Testis (tissue), 3 donors: ENCODE measurements around the gene KCNE3. TPM values are rescaled to one million over a fixed set of nuclear protein-coding genes. Genes with fewer than 3 reads are reported as not detected.

Experiments
- DNase-seq: peaks from one replicate; pipeline ENCODE4 v3.0.0-alpha.2; 2019
- H3K27ac ChIP-seq, 2 donors: fragments of 200-600 bp; sonication (generic); one replicate each; pipeline ENCODE4 v1.5.1; 2019
- H3K27me3 ChIP-seq: fragments of 200-600 bp; sonication (generic); one replicate; pipeline ENCODE4 v1.5.1; 2019
- H3K36me3 ChIP-seq: fragments of 200-600 bp; sonication (generic); one replicate; pipeline ENCODE4 v1.5.1; 2017; ENCODE audit warnings: low read depth; ENCODE audit errors: missing control alignments
- H3K4me1 ChIP-seq: fragments of 200-600 bp; sonication (generic); one replicate; pipeline ENCODE4 v1.5.1; 2019
- H3K4me3 ChIP-seq, 2 donors: fragments of 200-600 bp; sonication (generic); one replicate each; pipeline ENCODE4 v1.5.1; 2017 to 2019
- H3K9me3 ChIP-seq: fragments of 200-600 bp; sonication (generic); one replicate; pipeline ENCODE4 v1.5.1; 2017
- POLR2A ChIP-seq: fragments of 450-650 bp; IDR thresholded peaks from one replicate; pipeline ENCODE4 v1.6.1; 2017; ENCODE audit warnings: antibody characterized with exemption, mild to moderate bottlenecking, moderate library complexity
- WGBS, 2 donors: methylation state at CpG; one replicate each; pipeline ENCODE4 v1.1.5; 2018; 5-methylcytosine and 5-hydroxymethylcytosine counted together
- intact Hi-C: fragments of 100-400 bp; cut with DNase I; formaldehyde crosslinking; loops from one replicate; pipeline ENCODE4 v1.15.1; 2023; ENCODE audit warnings: low total_unique reads
- polyA plus RNA-seq: library from polyadenylated mRNA; stranded (reverse); fragments of 350-450 nt; fragmentation: Illumina TruSeq; extraction: RNeasy Lipid Tissue Mini Kit (QIAGEN cat#74804); gene quantifications from one replicate; pipeline ENCODE4 v1.2.3, GENCODE V29; 2014; ENCODE audit warnings: low read depth, low replicate concordance; ENCODE audit not compliant: insufficient read depth
- total RNA-seq, 2 donors: library from RNA; depleted of rRNA; stranded (reverse); fragments of >200 nt; gene quantifications; one replicate each; pipeline ENCODE4 v1.2.3, GENCODE V29; 2016
- TF ChIP-seq, protein P1 (sequence below), 3 experiments: fragments of 450-650 bp in 2 of 3; fragments of 200-600 bp in 1 of 3; sonication (generic) in 1 of 3; IDR thresholded peaks; one replicate each; pipeline ENCODE4 v1.5.1; 2016 to 2019; ENCODE audit warnings: antibody characterized with exemption in 3 of 3, mild to moderate bottlenecking in 2 of 3, moderate library complexity in 1 of 3

The KCNE3 gene
- total and polyA plus RNA-seq, 3 donors from 2014 or later = 3.3 to 4.1 (median 4.0) TPM

- no peaks in the 10 kb centered on the region for H3K4me1 ChIP-seq
- DNase-seq = no peak
- H3K4me3 ChIP-seq = no peak overlapping the region
- WGBS, 2 donors = 70 to 77% methylated on average over 1 of the region's 1 CpG
- no peak overlapping the region for H3K27ac ChIP-seq
- TF ChIP-seq, protein P1, sequence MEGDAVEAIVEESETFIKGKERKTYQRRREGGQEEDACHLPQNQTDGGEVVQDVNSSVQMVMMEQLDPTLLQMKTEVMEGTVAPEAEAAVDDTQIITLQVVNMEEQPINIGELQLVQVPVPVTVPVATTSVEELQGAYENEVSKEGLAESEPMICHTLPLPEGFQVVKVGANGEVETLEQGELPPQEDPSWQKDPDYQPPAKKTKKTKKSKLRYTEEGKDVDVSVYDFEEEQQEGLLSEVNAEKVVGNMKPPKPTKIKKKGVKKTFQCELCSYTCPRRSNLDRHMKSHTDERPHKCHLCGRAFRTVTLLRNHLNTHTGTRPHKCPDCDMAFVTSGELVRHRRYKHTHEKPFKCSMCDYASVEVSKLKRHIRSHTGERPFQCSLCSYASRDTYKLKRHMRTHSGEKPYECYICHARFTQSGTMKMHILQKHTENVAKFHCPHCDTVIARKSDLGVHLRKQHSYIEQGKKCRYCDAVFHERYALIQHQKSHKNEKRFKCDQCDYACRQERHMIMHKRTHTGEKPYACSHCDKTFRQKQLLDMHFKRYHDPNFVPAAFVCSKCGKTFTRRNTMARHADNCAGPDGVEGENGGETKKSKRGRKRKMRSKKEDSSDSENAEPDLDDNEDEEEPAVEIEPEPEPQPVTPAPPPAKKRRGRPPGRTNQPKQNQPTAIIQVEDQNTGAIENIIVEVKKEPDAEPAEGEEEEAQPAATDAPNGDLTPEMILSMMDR (IDR thresholded peaks at IDR 0.05) = no peak
- no peak for TF ChIP-seq POLR2A
- intact Hi-C loops = no loop called here
- H3K27me3 ChIP-seq = no peaks in the 10 kb centered on the region
- H3K9me3 ChIP-seq = no peaks in the 10 kb centered on the region
- no peaks in the 10 kb centered on the region for H3K36me3 ChIP-seq
Observed at GRCh38 chr11:74504100-74504691, 36.8 kb upstream of the KCNE3 start.

GRCh38 chr11:74494916-74495315 is 27.6 kb upstream of the KCNE3 start:
- no peak overlapping the region for H3K27ac ChIP-seq
- intact Hi-C loops = no loop called here
- H3K9me3 ChIP-seq = no peaks in the 10 kb centered on the region
- H3K4me3 ChIP-seq = no peak overlapping the region
- 72 to 74% methylated on average over 1 of the region's 1 CpG for WGBS, 2 donors
- TF ChIP-seq, protein P1 (IDR thresholded peaks at IDR 0.05) = no peak
- no peak for TF ChIP-seq POLR2A
- peaks cover 5% of the 10 kb centered on the region for H3K4me1 ChIP-seq
- H3K27me3 ChIP-seq = no peaks in the 10 kb centered on the region
- DNase-seq = no peak
- H3K36me3 ChIP-seq = no peaks in the 10 kb centered on the region

- no peaks in the 10 kb centered on the region for H3K9me3 ChIP-seq
- peak overlapping the region; percentile 92 to 94 for H3K4me3 ChIP-seq
- DNase-seq = no peak
- TF ChIP-seq POLR2A = no peak
- TF ChIP-seq, protein P1 (IDR thresholded peaks at IDR 0.05) = no peak
- H3K4me1 ChIP-seq = peaks cover 5% of the 10 kb centered on the region
- H3K27ac ChIP-seq = peak overlapping the region; percentile 97 to 99
- no peaks in the 10 kb centered on the region for H3K27me3 ChIP-seq
- WGBS, 2 donors = 6 to 12% methylated on average over 13 to 14 of the region's 14 CpGs
- no peaks in the 10 kb centered on the region for H3K36me3 ChIP-seq
- intact Hi-C loops = no loop called here
Observed at GRCh38 chr11:74493791-74494630, 26.7 kb upstream of the KCNE3 start.

DNA sequence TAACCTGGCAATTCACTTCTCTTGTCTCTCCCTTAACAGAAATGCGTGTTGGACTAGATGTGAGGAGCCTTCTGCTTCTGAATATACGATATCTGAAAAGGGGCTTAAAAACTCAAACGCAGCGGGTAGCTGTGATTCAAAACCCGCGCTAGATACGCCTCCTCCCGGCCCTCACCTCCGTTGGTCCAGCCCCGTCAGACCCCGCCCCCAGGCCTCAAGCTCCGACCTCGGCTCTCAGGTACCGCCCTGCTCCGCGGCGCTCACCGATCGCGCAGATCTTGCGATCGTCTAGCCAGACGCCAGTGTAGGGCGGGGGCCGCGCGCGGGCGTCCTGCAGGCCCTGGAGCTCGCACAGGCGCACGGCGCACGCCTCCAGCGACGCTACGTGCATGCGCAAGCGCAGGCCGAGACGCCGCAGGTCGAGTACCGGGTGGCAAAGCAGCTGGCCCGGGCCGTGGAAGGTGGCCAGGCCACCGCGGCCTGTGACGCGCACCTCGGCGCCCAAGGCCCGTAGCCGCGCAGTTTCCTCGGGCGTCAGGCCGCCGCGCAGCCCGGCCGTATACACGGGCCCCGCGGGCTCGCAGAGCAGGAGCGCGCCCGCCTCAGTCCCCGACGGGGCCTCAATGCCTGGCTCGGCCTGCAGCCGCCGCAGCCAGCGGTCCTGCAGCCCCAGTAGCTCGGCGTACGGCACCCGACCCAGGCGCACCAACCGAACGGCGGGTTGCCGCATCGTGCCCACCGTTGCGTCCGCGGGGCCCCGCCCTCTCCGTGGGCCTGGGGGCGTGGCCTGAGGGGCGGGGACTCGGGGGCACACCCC is 25.8 kb upstream of the KCNE3 start, which contains the start of gene LIPT2:
TSS of gene LIPT2 (minus strand) at position 751 of the 817 bp plus-strand sequence. CDS start at position 730, 21 bp downstream.
- 0% methylated on average over 12 to 20 of the region's 94 CpGs for WGBS, 2 donors
- TF ChIP-seq, protein P1 (IDR thresholded peaks at IDR 0.05) = no peak
- no peak for TF ChIP-seq POLR2A
- Histone ChIP-seq H3K27me3 (no peaks in the 10 kb centered on the region), H3K27ac (peak within 1 kb of the TSS; percentile 97 to 99), H3K9me3 (no peaks in the 10 kb centered on the region), H3K36me3 (no peaks in the 10 kb centered on the region), H3K4me1 (peaks cover 5% of the 10 kb centered on the region), H3K4me3 (peak within 1 kb of the TSS; percentile 92 to 94)
- DNase-seq = peak; percentile 98
- intact Hi-C loops = no loop called here
